ENCODE results near the gene IL13.

Gene IL13

GRCh38 chr5:132647473-132647872 is 10.5 kb upstream of the IL13 start:
- TF ChIP-seq ZBTB7A (IDR thresholded peaks at IDR 0.05; ENCODE audit: low read depth) (no peak), EP300 (IDR thresholded peaks at IDR 0.05; ENCODE audit: borderline replicate concordance) (no peak)

- no peak for TF ChIP-seq NFIC (IDR thresholded peaks at IDR 0.05)
- TF ChIP-seq ZBTB7A (IDR thresholded peaks at IDR 0.05; ENCODE audit: low read depth): no peak
- no peak for TF ChIP-seq TEAD4 (IDR thresholded peaks at IDR 0.05)
- TF ChIP-seq TAF1 (IDR thresholded peaks at IDR 0.05; ENCODE audit: low read depth): no peak
- no peak for TF ChIP-seq REST (IDR thresholded peaks at IDR 0.05; ENCODE audit: low read depth)
- TF ChIP-seq CEBPB (IDR thresholded peaks at IDR 0.05): no peak
- TF ChIP-seq FOXM1 (IDR thresholded peaks at IDR 0.05; ENCODE audit: borderline replicate concordance, low read depth): no peak
- TF ChIP-seq MAX (IDR thresholded peaks at IDR 0.05): no peak
- no peak for TF ChIP-seq CREB1 (IDR thresholded peaks at IDR 0.05; ENCODE audit: low read depth)
- TF ChIP-seq USF1 (IDR thresholded peaks at IDR 0.05): no peak
- no peak for TF ChIP-seq EGR1 (IDR thresholded peaks at IDR 0.05)
- no peak for TF ChIP-seq EP300 (IDR thresholded peaks at IDR 0.05; ENCODE audit: borderline replicate concordance)
- no peak for TF ChIP-seq TCF12 (IDR thresholded peaks at IDR 0.05; ENCODE audit: low read depth)
- no peak for TF ChIP-seq YY1 (IDR thresholded peaks at IDR 0.05; ENCODE audit: low read depth)
- TF ChIP-seq RAD21 (IDR thresholded peaks at IDR 0.05; ENCODE audit: low read depth): no peak
Measured at GRCh38 chr5:132648355-132648754, 9.6 kb upstream of the IL13 start.

GRCh38 chr5:132651838-132652469 is 6.0 kb upstream of the IL13 start:
- TF ChIP-seq REST (IDR thresholded peaks at IDR 0.05; ENCODE audit: low read depth) (no peak), MAX (IDR thresholded peaks at IDR 0.05) (no peak), YY1 (IDR thresholded peaks at IDR 0.05; ENCODE audit: low read depth) (no peak), CREB1 (IDR thresholded peaks at IDR 0.05; ENCODE audit: low read depth) (no peak), CEBPB (IDR thresholded peaks at IDR 0.05) (no peak), EGR1 (IDR thresholded peaks at IDR 0.05) (no peak), USF1 (IDR thresholded peaks at IDR 0.05) (no peak), TAF1 (IDR thresholded peaks at IDR 0.05; ENCODE audit: low read depth) (no peak), NFIC (IDR thresholded peaks at IDR 0.05) (no peak), EP300 (IDR thresholded peaks at IDR 0.05; ENCODE audit: borderline replicate concordance) (no peak), FOXM1 (IDR thresholded peaks at IDR 0.05; ENCODE audit: borderline replicate concordance, low read depth) (no peak), TCF12 (IDR thresholded peaks at IDR 0.05; ENCODE audit: low read depth) (no peak), TEAD4 (IDR thresholded peaks at IDR 0.05) (no peak), ZBTB7A (IDR thresholded peaks at IDR 0.05; ENCODE audit: low read depth) (no peak), RAD21 (IDR thresholded peaks at IDR 0.05; ENCODE audit: low read depth) (no peak)

- TF ChIP-seq REST (IDR thresholded peaks at IDR 0.05; ENCODE audit: low read depth) (no peak), EGR1 (IDR thresholded peaks at IDR 0.05) (no peak), TCF12 (IDR thresholded peaks at IDR 0.05; ENCODE audit: low read depth) (no peak), NFIC (IDR thresholded peaks at IDR 0.05) (no peak), MAX (IDR thresholded peaks at IDR 0.05) (no peak), CEBPB (IDR thresholded peaks at IDR 0.05) (no peak), CREB1 (IDR thresholded peaks at IDR 0.05; ENCODE audit: low read depth) (no peak), RAD21 (IDR thresholded peaks at IDR 0.05; ENCODE audit: low read depth) (no peak), USF1 (IDR thresholded peaks at IDR 0.05) (no peak), ZBTB7A (IDR thresholded peaks at IDR 0.05; ENCODE audit: low read depth) (no peak), TEAD4 (IDR thresholded peaks at IDR 0.05) (no peak), EP300 (IDR thresholded peaks at IDR 0.05; ENCODE audit: borderline replicate concordance) (no peak), TAF1 (IDR thresholded peaks at IDR 0.05; ENCODE audit: low read depth) (no peak), FOXM1 (IDR thresholded peaks at IDR 0.05; ENCODE audit: borderline replicate concordance, low read depth) (no peak), YY1 (IDR thresholded peaks at IDR 0.05; ENCODE audit: low read depth) (no peak)
Measured at GRCh38 chr5:132653716-132654115, 4.3 kb upstream of the IL13 start.
